HEK293 (cell line): ENCODE results near the gene DGCR8.

Experiments
- BCL11A ChIP-seq: fragments of 450-650 bp; formaldehyde crosslinking; IDR thresholded peaks from 2 replicates; pipeline ENCODE4 v1.5.1; 2016; ENCODE audit warnings: low read depth, missing biosample characterization, missing genetic modification characterization
- GFI1B ChIP-seq: fragments of 450-650 bp; formaldehyde crosslinking; IDR thresholded peaks from 2 replicates; pipeline ENCODE4 v1.5.1; 2016; ENCODE audit warnings: missing biosample characterization, missing genetic modification characterization
- KLF1 ChIP-seq: fragments of 450-650 bp; formaldehyde crosslinking; IDR thresholded peaks from 2 replicates; pipeline ENCODE4 v1.5.1; 2016; ENCODE audit warnings: missing biosample characterization, missing genetic modification characterization
- KLF10 ChIP-seq: fragments of 450-650 bp; IDR thresholded peaks from 2 replicates; pipeline ENCODE4 v1.5.1; 2018; ENCODE audit warnings: missing biosample characterization, mild to moderate bottlenecking, missing genetic modification characterization
- KLF16 ChIP-seq: fragments of 450-650 bp; formaldehyde crosslinking; IDR thresholded peaks from 2 replicates; pipeline ENCODE4 v1.5.1; 2017; ENCODE audit warnings: missing biosample characterization, missing genetic modification characterization
- KLF17 ChIP-seq: fragments of 450-650 bp; formaldehyde crosslinking; IDR thresholded peaks from 2 replicates; pipeline ENCODE4 v1.5.1; 2016; ENCODE audit warnings: missing biosample characterization, missing genetic modification characterization
- KLF9 ChIP-seq: fragments of 450-650 bp; formaldehyde crosslinking; IDR thresholded peaks from 2 replicates; pipeline ENCODE4 v1.5.1; 2016; ENCODE audit warnings: missing biosample characterization, missing genetic modification characterization, low read depth
- OSR2 ChIP-seq: fragments of 450-650 bp; formaldehyde crosslinking; IDR thresholded peaks from 2 replicates; pipeline ENCODE4 v1.5.1; 2016; ENCODE audit warnings: missing biosample characterization, missing genetic modification characterization
- OVOL3 ChIP-seq: fragments of 450-650 bp; formaldehyde crosslinking; IDR thresholded peaks from 2 replicates; pipeline ENCODE4 v1.5.1; 2016; ENCODE audit warnings: missing biosample characterization, missing genetic modification characterization
- PATZ1 ChIP-seq: fragments of 450-650 bp; formaldehyde crosslinking; IDR thresholded peaks from 2 replicates; pipeline ENCODE4 v1.5.1; 2016; ENCODE audit warnings: missing biosample characterization, missing genetic modification characterization
- PBX3 ChIP-seq: sonication (generic); formaldehyde crosslinking; IDR thresholded peaks from 2 replicates; pipeline ENCODE4 v1.8.1; 2022; ENCODE audit warnings: mild to moderate bottlenecking, moderate library complexity, missing genetic modification reagents
- PRDM1 ChIP-seq: fragments of 450-650 bp; formaldehyde crosslinking; IDR thresholded peaks from 2 replicates; pipeline ENCODE4; 2016; ENCODE audit warnings: missing biosample characterization, missing genetic modification characterization
- SP3 ChIP-seq: fragments of 450-650 bp; formaldehyde crosslinking; IDR thresholded peaks from 2 replicates; pipeline ENCODE4 v1.5.1; 2016; ENCODE audit warnings: missing biosample characterization, missing genetic modification characterization
- WT1 ChIP-seq: fragments of 450-650 bp; formaldehyde crosslinking; IDR thresholded peaks from 2 replicates; pipeline ENCODE4 v1.5.1; 2016; ENCODE audit warnings: missing biosample characterization, missing genetic modification characterization
- YY2 ChIP-seq: fragments of 450-650 bp; formaldehyde crosslinking; IDR thresholded peaks from 2 replicates; pipeline ENCODE4 v1.5.1; 2016; ENCODE audit warnings: missing biosample characterization, missing genetic modification characterization
- ZBTB20 ChIP-seq: fragments of 450-650 bp; formaldehyde crosslinking; IDR thresholded peaks from 2 replicates; pipeline ENCODE4 v1.5.1; 2016; ENCODE audit warnings: missing biosample characterization, missing genetic modification characterization
- ZBTB26 ChIP-seq: fragments of 450-650 bp; formaldehyde crosslinking; optimal IDR thresholded peaks from 2 replicates; pipeline ENCODE3; 2016; ENCODE audit warnings: missing biosample characterization, mild to moderate bottlenecking, missing genetic modification characterization
- ZFP69B ChIP-seq: fragments of 450-650 bp; formaldehyde crosslinking; IDR thresholded peaks from 2 replicates; pipeline ENCODE4 v1.5.1; 2016; ENCODE audit warnings: missing biosample characterization, missing genetic modification characterization
- ZIC2 ChIP-seq: fragments of 450-650 bp; formaldehyde crosslinking; IDR thresholded peaks from 2 replicates; pipeline ENCODE4 v1.5.1; 2016; ENCODE audit warnings: missing biosample characterization, missing genetic modification characterization
- ZNF140 ChIP-seq: fragments of 450-650 bp; formaldehyde crosslinking; IDR thresholded peaks from 2 replicates; pipeline ENCODE4 v1.5.1; 2016; ENCODE audit warnings: missing biosample characterization, missing genetic modification characterization
- ZNF184 ChIP-seq: fragments of 450-650 bp; IDR thresholded peaks from 2 replicates; pipeline ENCODE4 v1.5.1; 2018; ENCODE audit warnings: missing biosample characterization, mild to moderate bottlenecking, missing genetic modification characterization
- ZNF2 ChIP-seq: fragments of 450-650 bp; formaldehyde crosslinking; IDR thresholded peaks from 2 replicates; pipeline ENCODE4 v1.5.1; 2016; ENCODE audit warnings: missing biosample characterization, missing genetic modification characterization
- ZNF221 ChIP-seq: fragments of 450-650 bp; formaldehyde crosslinking; IDR thresholded peaks from 2 replicates; pipeline ENCODE4 v1.5.1; 2017; ENCODE audit warnings: missing biosample characterization, missing genetic modification characterization, borderline replicate concordance
- ZNF555 ChIP-seq: fragments of 450-650 bp; formaldehyde crosslinking; conservative IDR thresholded peaks from 2 replicates; pipeline ENCODE4 v1.5.1; 2017; ENCODE audit warnings: missing biosample characterization, mild to moderate bottlenecking, missing genetic modification characterization, inconsistent platforms
- ZNF561 ChIP-seq: fragments of 450-650 bp; IDR thresholded peaks from 2 replicates; pipeline ENCODE4 v1.5.1; 2018; ENCODE audit warnings: missing biosample characterization, missing genetic modification characterization, borderline replicate concordance
- ZNF580 ChIP-seq: fragments of 450-650 bp; formaldehyde crosslinking; IDR thresholded peaks from 2 replicates; pipeline ENCODE4 v1.5.1; 2016; ENCODE audit warnings: missing biosample characterization, missing genetic modification characterization
- ZNF626 ChIP-seq: fragments of 450-650 bp; sonication (Bioruptor Pico); formaldehyde crosslinking; IDR thresholded peaks from 2 replicates; pipeline ENCODE4 v1.5.1; 2018; ENCODE audit warnings: missing biosample characterization, missing genetic modification characterization, inconsistent platforms
- ZNF629 ChIP-seq: fragments of 450-650 bp; formaldehyde crosslinking; IDR thresholded peaks from 2 replicates; pipeline ENCODE4 v1.5.1; 2017; ENCODE audit warnings: missing biosample characterization, missing genetic modification characterization
- ZNF692 ChIP-seq: fragments of 450-650 bp; formaldehyde crosslinking; IDR thresholded peaks from 2 replicates; pipeline ENCODE4 v1.5.1; 2016; ENCODE audit warnings: missing biosample characterization, missing genetic modification characterization
- ZNF792 ChIP-seq: fragments of 450-650 bp; formaldehyde crosslinking; IDR thresholded peaks from 2 replicates; pipeline ENCODE4 v1.5.1; 2016; ENCODE audit warnings: missing biosample characterization, missing genetic modification characterization
- ZSCAN4 ChIP-seq: fragments of 450-650 bp; formaldehyde crosslinking; IDR thresholded peaks from 2 replicates; pipeline ENCODE4 v1.5.1; 2017; ENCODE audit warnings: missing biosample characterization, missing genetic modification characterization
- ZXDB ChIP-seq: fragments of 450-650 bp; formaldehyde crosslinking; IDR thresholded peaks from 2 replicates; pipeline ENCODE4 v1.5.1; 2016; ENCODE audit warnings: missing biosample characterization, missing genetic modification characterization

Gene DGCR8

GRCh38 chr22:20079745-20080444, at the start of gene DGCR8 (continued):
- TF ChIP-seq KLF17 (tag by site-specific recombination) (peak; percentile 95), PRDM1 (tag by site-specific recombination) (no peak), PBX3 (CRISPR knock-in tag) (peak; percentile 89; the same call in 1 of the 2 replicates), ZNF555 (tag by site-specific recombination) (no peak), ZNF792 (tag by site-specific recombination) (0 out of 2 replicates have a peak, but pooled peaks have one; percentile 41), ZBTB20 (tag by site-specific recombination) (peak; percentile 70; the same call in 1 of the 2 replicates), ZNF184 (0 out of 2 replicates have a peak, but pooled peaks have one; percentile 41), ZNF561 (tag by site-specific recombination) (peak; percentile 75; the same call in 1 of the 2 replicates), PATZ1 (tag by site-specific recombination) (peak; percentile 55; the same call in 1 of the 2 replicates), ZXDB (tag by site-specific recombination) (peak; percentile 93), YY2 (tag by site-specific recombination) (peak; percentile 71), ZNF140 (no peak), KLF9 (peak; percentile 57), ZBTB26 (tag by site-specific recombination) (peak; percentile 97), ZNF629 (peak; percentile 76), GFI1B (tag by site-specific recombination) (no peak), ZIC2 (tag by site-specific recombination) (peak; percentile 12; the same call in 1 of the 2 replicates), ZNF580 (tag by site-specific recombination) (peak; percentile 40; the same call in 1 of the 2 replicates), KLF10 (tag by site-specific recombination) (peak; percentile 49; the same call in 1 of the 2 replicates), SP3 (tag by site-specific recombination) (peak; percentile 38), WT1 (tag by site-specific recombination) (peak; percentile 51), ZFP69B (tag by site-specific recombination) (0 out of 2 replicates have a peak, but pooled peaks have one; percentile 36), BCL11A (peak; percentile 79), OSR2 (tag by site-specific recombination) (0 out of 2 replicates have a peak, but pooled peaks have one; percentile 47), ZNF2 (tag by site-specific recombination) (peak; percentile 90; the same call in 1 of the 2 replicates), ZNF626 (no peak), ZSCAN4 (peak; percentile 43; the same call in 1 of the 2 replicates), OVOL3 (tag by site-specific recombination) (0 out of 2 replicates have a peak, but pooled peaks have one; percentile 36), ZNF221 (peak; percentile 26; the same call in 1 of the 2 replicates), ZNF692 (tag by site-specific recombination) (peak; percentile 85; the same call in 1 of the 2 replicates), KLF16 (tag by site-specific recombination) (peak; percentile 46), KLF1 (tag by site-specific recombination) (peak; percentile 46; the same call in 1 of the 2 replicates)
